DND-41 (cell line): ENCODE results near the gene ACTL6B.

Source experiments
- EZH2 ChIP-seq: IDR thresholded peaks from 3 replicates; pipeline ENCODE4 v1.6.1; 2012; ENCODE audit warnings: borderline replicate concordance, low read depth, mild to moderate bottlenecking, moderate library complexity, low read length, inconsistent platforms; ENCODE audit not compliant: severe bottlenecking
- TF ChIP-seq, protein P1 (sequence below): IDR thresholded peaks from 2 replicates; pipeline ENCODE4 v1.5.1; 2012; ENCODE audit warnings: borderline replicate concordance, low read length, moderate library complexity, mild to moderate bottlenecking; ENCODE audit not compliant: poor library complexity, severe bottlenecking; ENCODE audit errors: extremely low read depth

DNA sequence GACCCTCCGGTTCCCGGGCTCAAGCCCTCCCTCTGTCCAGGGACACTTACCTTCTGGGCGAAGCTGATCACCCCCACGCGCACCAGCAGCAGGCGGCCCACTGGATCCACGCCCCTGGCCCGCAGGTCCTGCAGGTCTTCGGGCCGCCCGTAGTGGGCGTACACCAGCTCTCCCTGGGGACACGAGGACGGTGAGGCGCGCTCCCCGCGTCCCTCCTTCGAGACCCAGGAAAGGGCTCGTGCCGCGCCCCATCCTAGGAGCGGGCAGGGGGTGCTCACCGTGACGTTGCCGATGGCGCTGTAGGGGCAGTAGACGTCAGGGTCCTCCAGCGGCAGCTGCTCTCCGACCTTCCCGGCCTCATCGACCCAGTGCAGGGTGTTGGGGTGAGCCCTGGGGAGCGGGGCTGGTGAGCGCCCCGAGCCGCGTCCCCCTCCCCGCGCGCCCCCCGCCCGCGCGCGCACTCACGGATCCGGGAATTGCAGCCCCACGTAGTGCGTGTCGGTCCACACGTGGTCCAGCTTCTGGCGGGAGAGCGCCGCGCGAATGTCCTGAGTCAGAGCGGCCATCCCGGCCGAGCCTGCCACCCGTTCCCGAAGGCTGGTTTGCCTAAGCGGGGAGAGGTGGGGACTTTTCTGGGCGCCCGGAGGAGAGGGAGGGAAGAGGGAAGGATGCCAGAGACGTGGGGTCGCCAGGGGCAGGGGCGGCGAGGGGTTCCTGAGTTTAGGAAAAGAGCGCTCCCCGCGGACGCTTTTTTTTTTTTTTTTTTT, 23.1 kb downstream of the ACTL6B start:
- TF ChIP-seq, protein P1, sequence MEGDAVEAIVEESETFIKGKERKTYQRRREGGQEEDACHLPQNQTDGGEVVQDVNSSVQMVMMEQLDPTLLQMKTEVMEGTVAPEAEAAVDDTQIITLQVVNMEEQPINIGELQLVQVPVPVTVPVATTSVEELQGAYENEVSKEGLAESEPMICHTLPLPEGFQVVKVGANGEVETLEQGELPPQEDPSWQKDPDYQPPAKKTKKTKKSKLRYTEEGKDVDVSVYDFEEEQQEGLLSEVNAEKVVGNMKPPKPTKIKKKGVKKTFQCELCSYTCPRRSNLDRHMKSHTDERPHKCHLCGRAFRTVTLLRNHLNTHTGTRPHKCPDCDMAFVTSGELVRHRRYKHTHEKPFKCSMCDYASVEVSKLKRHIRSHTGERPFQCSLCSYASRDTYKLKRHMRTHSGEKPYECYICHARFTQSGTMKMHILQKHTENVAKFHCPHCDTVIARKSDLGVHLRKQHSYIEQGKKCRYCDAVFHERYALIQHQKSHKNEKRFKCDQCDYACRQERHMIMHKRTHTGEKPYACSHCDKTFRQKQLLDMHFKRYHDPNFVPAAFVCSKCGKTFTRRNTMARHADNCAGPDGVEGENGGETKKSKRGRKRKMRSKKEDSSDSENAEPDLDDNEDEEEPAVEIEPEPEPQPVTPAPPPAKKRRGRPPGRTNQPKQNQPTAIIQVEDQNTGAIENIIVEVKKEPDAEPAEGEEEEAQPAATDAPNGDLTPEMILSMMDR, result no peak
- TF ChIP-seq EZH2, result peak; percentile 30
